MCF 10A (cell line): Measurements from ENCODE around the gene MPZ. TPM values are rescaled to one million over a fixed set of nuclear protein-coding genes. Genes with fewer than 3 reads are reported as not detected.

ENCODE experiments used
- total RNA-seq: library from RNA; stranded (reverse); gene quantifications from 2 replicates; pipeline ENCODE4 v1.2.3, GENCODE V29; 2022

MPZ gene
- total RNA-seq, 1 experiment from 2014 or later = 0.37 TPM

Other genes starting within 250 kb of the MPZ start
- 0.34 and 0.58 TPM in 2 replicates for gene ARHGAP30, start 240.1 kb downstream of the MPZ start, total RNA-seq
- gene NECTIN4, start 220.4 kb downstream of the MPZ start, total RNA-seq = 7.0 and 11.2 TPM in 2 replicates
- not detected in 2 replicates for gene KLHDC9, start 211.6 kb downstream of the MPZ start, total RNA-seq
- 514 and 683 TPM in 2 replicates for gene PFDN2, start 191.9 kb downstream of the MPZ start, total RNA-seq
- 73.4 and 75.4 TPM in 2 replicates for gene NIT1, start 191.9 kb downstream of the MPZ start, total RNA-seq
- gene DEDD, start 177.3 kb downstream of the MPZ start, total RNA-seq = 63.1 and 73.6 TPM in 2 replicates
- gene UFC1, start 156.0 kb downstream of the MPZ start, total RNA-seq = 123 and 125 TPM in 2 replicates
- 33.8 and 36.6 TPM in 2 replicates for gene USP21, start 150.5 kb downstream of the MPZ start, total RNA-seq
- gene PPOX, start 143.5 kb downstream of the MPZ start, total RNA-seq = 30.3 and 32.4 TPM in 2 replicates
- gene B4GALT3, start 132.5 kb downstream of the MPZ start, total RNA-seq = 50.0 and 51.7 TPM in 2 replicates
- gene ADAMTS4, start 110.9 kb downstream of the MPZ start, total RNA-seq = not detected in 2 replicates
- 139 and 149 TPM in 2 replicates for gene NDUFS2, start 107.6 kb downstream of the MPZ start, total RNA-seq
- gene FCER1G, start 94.7 kb downstream of the MPZ start, total RNA-seq = 1.0 and 2.1 TPM in 2 replicates
- not detected in 2 replicates for gene APOA2, start 86.3 kb downstream of the MPZ start, total RNA-seq
- gene TOMM40L, start 83.9 kb downstream of the MPZ start, total RNA-seq = 10.0 and 12.3 TPM in 2 replicates
- gene NR1I3, start 71.8 kb downstream of the MPZ start, total RNA-seq = not detected in 2 replicates
- not detected in 2 replicates for gene PCP4L1, start 51.2 kb downstream of the MPZ start, total RNA-seq
- 204 and 224 TPM in 2 replicates for gene SDHC, start 4.4 kb upstream of the MPZ start, total RNA-seq
- not detected in 2 replicates for gene CFAP126, start 57.9 kb upstream of the MPZ start, total RNA-seq
- not detected in 2 replicates for gene FCGR2A, start 195.5 kb upstream of the MPZ start, total RNA-seq
- 0.28 and 0.52 TPM in 2 replicates for gene HSPA6, start 214.6 kb upstream of the MPZ start, total RNA-seq
- gene FCGR3A, start 239.8 kb upstream of the MPZ start, total RNA-seq = not detected in 2 replicates